PFSK-1 (cell line): ENCODE results near the gene MCTP1.

Source experiments
- FOXP2 ChIP-seq: optimal IDR thresholded peaks from 2 replicates; pipeline ENCODE3; 2011; ENCODE audit warnings: borderline replicate concordance, control low read depth, inconsistent platforms; ENCODE audit not compliant: insufficient read depth; ENCODE audit errors: extremely low read length, extremely low read depth
- POLR2AphosphoS5 ChIP-seq: IDR thresholded peaks from 2 replicates; pipeline ENCODE4 v1.6.1; 2012; ENCODE audit warnings: low read depth, mild to moderate bottlenecking, control low read depth, low read length, moderate library complexity
- REST ChIP-seq, 2 experiments: IDR thresholded peaks; 2 replicates each; pipeline versions ENCODE4 v1.6.1 to v1.8.0; 2011 to 2012; ENCODE audit warnings: low read depth in 2 of 2, low read length in 2 of 2, control low read depth in 1 of 2, inconsistent platforms in 1 of 2, mild to moderate bottlenecking in 1 of 2, moderate library complexity in 1 of 2; ENCODE audit not compliant: insufficient read depth in 1 of 2
- SIN3A ChIP-seq: IDR thresholded peaks from 2 replicates; pipeline ENCODE4 v1.6.1; 2012; ENCODE audit warnings: mild to moderate bottlenecking, low read length, moderate library complexity, borderline replicate concordance; ENCODE audit not compliant: insufficient read depth
- TAF1 ChIP-seq: IDR thresholded peaks from 2 replicates; pipeline ENCODE4 v1.6.1; 2012; ENCODE audit warnings: low read length, control low read depth, borderline replicate concordance; ENCODE audit not compliant: insufficient read depth

MCTP1 gene

GRCh38 chr5:94849324-94849723 is 435.6 kb downstream of the MCTP1 start:
- no peak for TF ChIP-seq REST (IDR thresholded peaks at IDR 0.05; ENCODE audit: insufficient read depth in 1 of 2, low read depth in 2 of 2, low read length in 2 of 2)
- TF ChIP-seq SIN3A: no peak
- TF ChIP-seq FOXP2: no peak
- TF ChIP-seq TAF1: no peak
- TF ChIP-seq POLR2AphosphoS5: no peak

GRCh38 chr5:94847726-94848125 is 437.2 kb downstream of the MCTP1 start:
- TF ChIP-seq POLR2AphosphoS5 (no peak), TAF1 (no peak), FOXP2 (no peak), SIN3A (no peak), REST (IDR thresholded peaks at IDR 0.05; ENCODE audit: insufficient read depth in 1 of 2, low read depth in 2 of 2, low read length in 2 of 2) (no peak)

GRCh38 chr5:94847019-94847418 is 437.9 kb downstream of the MCTP1 start:
- TF ChIP-seq FOXP2: no peak
- no peak for TF ChIP-seq TAF1
- no peak for TF ChIP-seq SIN3A
- TF ChIP-seq POLR2AphosphoS5: no peak
- TF ChIP-seq REST (IDR thresholded peaks at IDR 0.05; ENCODE audit: insufficient read depth in 1 of 2, low read depth in 2 of 2, low read length in 2 of 2): no peak

GRCh38 chr5:94841598-94842322 is 443.1 kb downstream of the MCTP1 start:
- TF ChIP-seq FOXP2 (no peak), POLR2AphosphoS5 (no peak), SIN3A (no peak), TAF1 (no peak), REST (IDR thresholded peaks at IDR 0.05; ENCODE audit: insufficient read depth in 1 of 2, low read depth in 2 of 2, low read length in 2 of 2) (no peak)

GRCh38 chr5:94833851-94834250 is 451.0 kb downstream of the MCTP1 start:
- TF ChIP-seq FOXP2 (no peak), TAF1 (no peak), SIN3A (no peak), REST (IDR thresholded peaks at IDR 0.05; ENCODE audit: insufficient read depth in 1 of 2, low read depth in 2 of 2, low read length in 2 of 2) (no peak), POLR2AphosphoS5 (no peak)
